KMS-11 (cell line): ENCODE data around the gene GPR151.

Source experiments
- H2AFZ ChIP-seq: fragments of 200-600 bp; sonication (generic); 2 replicates; pipeline ENCODE4 v1.6.1; 2016; ENCODE audit warnings: antibody characterized with exemption, mixed run types, low read depth
- H3K27ac ChIP-seq: fragments of 200-600 bp; sonication (generic); 2 replicates; pipeline ENCODE4 v1.6.1; 2016; ENCODE audit warnings: mild to moderate bottlenecking, mixed run types
- H3K27me3 ChIP-seq: fragments of 200-600 bp; sonication (generic); 2 replicates; pipeline ENCODE4 v1.6.1; 2017; ENCODE audit warnings: mild to moderate bottlenecking, low read depth, mixed run types, moderate library complexity; ENCODE audit not compliant: insufficient read depth
- H3K36me3 ChIP-seq: fragments of 200-600 bp; sonication (generic); 2 replicates; pipeline ENCODE4 v1.6.1; 2017; ENCODE audit warnings: mild to moderate bottlenecking, mixed run types; ENCODE audit not compliant: insufficient read depth
- H3K4me1 ChIP-seq: fragments of 200-600 bp; sonication (generic); 2 replicates; pipeline ENCODE4 v1.6.1; 2016; ENCODE audit warnings: mild to moderate bottlenecking, low read depth, mixed run types; ENCODE audit not compliant: poor library complexity, severe bottlenecking
- H3K4me2 ChIP-seq: fragments of 200-600 bp; sonication (generic); 2 replicates; pipeline ENCODE4 v1.7.0; 2016; ENCODE audit warnings: mild to moderate bottlenecking, mixed run types
- H3K4me3 ChIP-seq: fragments of 200-600 bp; sonication (generic); IDR thresholded peaks from 2 replicates; pipeline ENCODE4 v1.6.1; 2017; ENCODE audit warnings: low read depth, low read length, mixed read lengths; ENCODE audit not compliant: insufficient read depth
- H3K79me2 ChIP-seq: fragments of 200-600 bp; sonication (generic); 2 replicates; pipeline ENCODE4 v1.6.1; 2016; ENCODE audit warnings: low read depth, mixed run types; ENCODE audit not compliant: insufficient read depth
- H3K9ac ChIP-seq: fragments of 200-600 bp; sonication (generic); 2 replicates; pipeline ENCODE4 v1.6.1; 2016; ENCODE audit warnings: mild to moderate bottlenecking, mixed run types
- H4K20me1 ChIP-seq: fragments of 200-600 bp; sonication (generic); 2 replicates; pipeline ENCODE4 v1.6.1; 2016; ENCODE audit warnings: mild to moderate bottlenecking, mixed run types; ENCODE audit not compliant: insufficient read depth
- TF ChIP-seq, protein P1 (sequence below): fragments of 200-600 bp; sonication (generic); conservative IDR thresholded peaks from 2 replicates; pipeline ENCODE4 v1.6.1; 2017; ENCODE audit warnings: low read depth, mild to moderate bottlenecking, antibody characterized with exemption, low read length, moderate library complexity, mixed read lengths

Gene GPR151

GRCh38 chr5:146475906-146476305 is 40.1 kb downstream of the GPR151 start:
- H3K79me2 ChIP-seq, result no peaks in the 10 kb centered on the region; the same call in 1 of the 2 replicates
- H2AFZ ChIP-seq, result no peak overlapping the region
- H3K9ac ChIP-seq, result no peak overlapping the region
- H3K36me3 ChIP-seq, result peaks cover 8% of the 10 kb centered on the region; the same call in 1 of the 2 replicates
- H3K4me1 ChIP-seq, result no peaks in the 10 kb centered on the region
- no peaks in the 10 kb centered on the region for H3K27me3 ChIP-seq
- no peak overlapping the region for H3K4me2 ChIP-seq
- no peak overlapping the region for H3K4me3 ChIP-seq
- no peaks in the 10 kb centered on the region for H4K20me1 ChIP-seq
- no peak overlapping the region for H3K27ac ChIP-seq
- TF ChIP-seq, protein P1, sequence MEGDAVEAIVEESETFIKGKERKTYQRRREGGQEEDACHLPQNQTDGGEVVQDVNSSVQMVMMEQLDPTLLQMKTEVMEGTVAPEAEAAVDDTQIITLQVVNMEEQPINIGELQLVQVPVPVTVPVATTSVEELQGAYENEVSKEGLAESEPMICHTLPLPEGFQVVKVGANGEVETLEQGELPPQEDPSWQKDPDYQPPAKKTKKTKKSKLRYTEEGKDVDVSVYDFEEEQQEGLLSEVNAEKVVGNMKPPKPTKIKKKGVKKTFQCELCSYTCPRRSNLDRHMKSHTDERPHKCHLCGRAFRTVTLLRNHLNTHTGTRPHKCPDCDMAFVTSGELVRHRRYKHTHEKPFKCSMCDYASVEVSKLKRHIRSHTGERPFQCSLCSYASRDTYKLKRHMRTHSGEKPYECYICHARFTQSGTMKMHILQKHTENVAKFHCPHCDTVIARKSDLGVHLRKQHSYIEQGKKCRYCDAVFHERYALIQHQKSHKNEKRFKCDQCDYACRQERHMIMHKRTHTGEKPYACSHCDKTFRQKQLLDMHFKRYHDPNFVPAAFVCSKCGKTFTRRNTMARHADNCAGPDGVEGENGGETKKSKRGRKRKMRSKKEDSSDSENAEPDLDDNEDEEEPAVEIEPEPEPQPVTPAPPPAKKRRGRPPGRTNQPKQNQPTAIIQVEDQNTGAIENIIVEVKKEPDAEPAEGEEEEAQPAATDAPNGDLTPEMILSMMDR, result no peak

DNA sequence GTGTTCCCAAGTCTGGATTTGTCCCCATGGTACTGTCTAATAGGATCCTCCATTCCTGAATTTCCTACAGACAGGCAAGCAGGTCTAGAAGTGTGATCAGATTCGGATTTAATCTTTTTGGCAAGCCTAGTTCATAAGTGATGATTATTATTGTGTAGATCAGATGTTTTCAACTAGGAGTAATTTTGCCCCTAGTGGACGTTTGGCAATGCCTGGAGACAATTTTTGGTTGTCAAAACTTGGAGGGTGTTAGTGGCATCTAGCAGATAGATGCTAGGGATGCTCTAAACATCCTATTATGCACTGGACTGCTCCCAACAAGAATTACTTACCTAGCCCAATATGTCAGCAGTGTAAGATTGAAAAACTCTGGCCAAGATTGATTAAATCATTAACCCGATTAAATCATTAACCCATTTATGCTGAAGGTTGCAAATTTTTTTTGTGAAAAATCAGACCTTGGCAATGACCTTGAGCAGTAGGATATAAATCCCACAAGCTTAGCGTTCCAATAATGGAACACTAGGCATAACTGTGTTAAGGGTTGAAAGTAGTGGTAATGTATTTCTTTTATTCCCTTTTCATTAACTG is 40.7 kb downstream of the GPR151 start:
- Histone ChIP-seq H3K4me2 (no peak overlapping the region), H3K4me1 (no peaks in the 10 kb centered on the region), H3K79me2 (no peaks in the 10 kb centered on the region), H3K27me3 (no peaks in the 10 kb centered on the region), H3K4me3 (no peak overlapping the region), H3K9ac (no peak overlapping the region), H4K20me1 (no peaks in the 10 kb centered on the region), H3K27ac (no peak overlapping the region), H2AFZ (no peak overlapping the region), H3K36me3 (peaks cover 13% of the 10 kb centered on the region)
- TF ChIP-seq, protein P1, result 0 out of 2 replicates have a peak, but pooled peaks have one; percentile 34

- Histone ChIP-seq H3K36me3 (peaks cover 22% of the 10 kb centered on the region), H3K27me3 (no peaks in the 10 kb centered on the region), H3K4me2 (no peak overlapping the region), H3K27ac (no peak overlapping the region), H3K4me1 (no peaks in the 10 kb centered on the region), H3K4me3 (no peak overlapping the region), H4K20me1 (peaks cover 4% of the 10 kb centered on the region; the same call in 1 of the 2 replicates), H2AFZ (no peak overlapping the region), H3K9ac (no peak overlapping the region), H3K79me2 (0 out of 2 replicates have a peak, but pooled peaks cover 10% of the 10 kb centered on the region)
- TF ChIP-seq, protein P1, result no peak
These were observed 41.9 kb downstream of the GPR151 start for GRCh38 chr5:146474065-146474464.

DNA sequence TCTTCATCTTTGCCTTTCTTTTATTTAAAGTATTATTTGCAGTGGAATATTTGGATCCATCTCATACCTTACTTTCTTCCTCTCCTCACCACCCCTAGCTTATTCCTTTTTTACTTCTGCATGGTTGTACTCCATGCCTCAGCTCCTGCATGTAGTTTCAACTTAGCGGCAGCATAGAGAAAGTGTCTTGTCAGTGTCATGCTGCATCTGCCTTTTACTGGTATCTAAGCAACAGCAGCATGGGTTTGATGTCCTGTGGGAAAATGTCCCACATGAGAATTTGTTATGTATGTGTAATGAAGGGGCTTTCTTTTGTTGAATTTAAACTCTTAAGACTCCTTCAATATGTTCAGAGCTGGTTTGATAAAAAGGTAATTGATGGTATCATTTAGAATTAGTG is 48.2 kb downstream of the GPR151 start:
- Histone ChIP-seq H3K4me1 (no peaks in the 10 kb centered on the region), H4K20me1 (peaks cover 14% of the 10 kb centered on the region)

More for the DNA sequence above, 48.2 kb downstream of the GPR151 start:
- Histone ChIP-seq H2AFZ (no peak overlapping the region), H3K79me2 (peaks cover 46% of the 10 kb centered on the region; the same call in 1 of the 2 replicates), H3K9ac (no peak overlapping the region), H3K4me3 (no peak overlapping the region), H3K36me3 (peaks cover 32% of the 10 kb centered on the region), H3K27me3 (no peaks in the 10 kb centered on the region), H3K4me2 (no peak overlapping the region), H3K27ac (no peak overlapping the region)
- TF ChIP-seq, protein P1, result no peak
